ENCODE results near the gene FAM131B.

DNA sequence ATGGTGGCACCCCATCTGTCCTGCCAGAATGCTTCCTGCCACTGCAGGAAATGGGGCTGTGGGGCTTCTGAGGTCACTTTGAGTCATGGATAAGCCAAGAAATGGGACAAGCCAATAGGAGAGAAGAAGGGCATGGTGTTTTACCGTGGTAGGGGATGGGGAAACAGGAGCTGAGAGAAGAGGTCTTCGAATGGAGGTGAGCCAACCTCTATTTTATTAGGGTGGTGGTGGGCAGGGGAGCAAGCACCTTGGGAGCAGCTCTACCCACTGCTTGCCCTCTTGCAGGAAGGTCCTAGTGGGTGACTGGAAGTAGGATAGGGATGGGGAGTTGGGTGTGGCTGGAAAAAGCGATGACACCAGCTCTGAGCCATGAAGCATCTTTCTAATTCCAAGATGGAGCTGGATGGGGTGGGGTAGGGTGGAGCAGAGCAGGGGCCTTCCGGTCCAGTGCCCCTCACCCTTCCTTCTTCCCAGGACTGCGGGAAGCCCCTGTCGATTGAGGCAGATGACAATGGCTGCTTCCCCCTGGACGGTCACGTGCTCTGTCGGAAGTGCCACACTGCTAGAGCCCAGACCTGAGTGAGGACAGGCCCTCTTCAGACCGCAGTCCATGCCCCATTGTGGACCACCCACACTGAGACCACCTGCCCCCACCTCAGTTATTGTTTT, 27.7 kb upstream of the FAM131B start:
- TF ChIP-seq, protein P1, sequence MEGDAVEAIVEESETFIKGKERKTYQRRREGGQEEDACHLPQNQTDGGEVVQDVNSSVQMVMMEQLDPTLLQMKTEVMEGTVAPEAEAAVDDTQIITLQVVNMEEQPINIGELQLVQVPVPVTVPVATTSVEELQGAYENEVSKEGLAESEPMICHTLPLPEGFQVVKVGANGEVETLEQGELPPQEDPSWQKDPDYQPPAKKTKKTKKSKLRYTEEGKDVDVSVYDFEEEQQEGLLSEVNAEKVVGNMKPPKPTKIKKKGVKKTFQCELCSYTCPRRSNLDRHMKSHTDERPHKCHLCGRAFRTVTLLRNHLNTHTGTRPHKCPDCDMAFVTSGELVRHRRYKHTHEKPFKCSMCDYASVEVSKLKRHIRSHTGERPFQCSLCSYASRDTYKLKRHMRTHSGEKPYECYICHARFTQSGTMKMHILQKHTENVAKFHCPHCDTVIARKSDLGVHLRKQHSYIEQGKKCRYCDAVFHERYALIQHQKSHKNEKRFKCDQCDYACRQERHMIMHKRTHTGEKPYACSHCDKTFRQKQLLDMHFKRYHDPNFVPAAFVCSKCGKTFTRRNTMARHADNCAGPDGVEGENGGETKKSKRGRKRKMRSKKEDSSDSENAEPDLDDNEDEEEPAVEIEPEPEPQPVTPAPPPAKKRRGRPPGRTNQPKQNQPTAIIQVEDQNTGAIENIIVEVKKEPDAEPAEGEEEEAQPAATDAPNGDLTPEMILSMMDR (IDR thresholded peaks at IDR 0.05), result no peak
- no peak for TF ChIP-seq POLR2A (IDR thresholded peaks at IDR 0.05)

Measured in heart left ventricle (tissue), 13 donors.